GM18505 (cell line): Measurements from ENCODE around the gene CCDC150.
"Not testable (repeated sequence)": the region's sequence is repeated elsewhere in the genome, so short reads cannot be mapped to it uniquely, and the experiment has no call there.

Source experiments
- ATAC-seq: cut with Tn5 transposase; IDR thresholded peaks from one replicate; pipeline ENCODE4 v1.9.1; 2021; ENCODE audit not compliant: unreplicated experiment
- POLR2A ChIP-seq: IDR thresholded peaks from 4 replicates; pipeline ENCODE4 v1.6.1; 2011; ENCODE audit warnings: borderline replicate concordance; ENCODE audit not compliant: insufficient read depth, insufficient read length; ENCODE audit errors: extremely low read depth

The CCDC150 gene

DNA sequence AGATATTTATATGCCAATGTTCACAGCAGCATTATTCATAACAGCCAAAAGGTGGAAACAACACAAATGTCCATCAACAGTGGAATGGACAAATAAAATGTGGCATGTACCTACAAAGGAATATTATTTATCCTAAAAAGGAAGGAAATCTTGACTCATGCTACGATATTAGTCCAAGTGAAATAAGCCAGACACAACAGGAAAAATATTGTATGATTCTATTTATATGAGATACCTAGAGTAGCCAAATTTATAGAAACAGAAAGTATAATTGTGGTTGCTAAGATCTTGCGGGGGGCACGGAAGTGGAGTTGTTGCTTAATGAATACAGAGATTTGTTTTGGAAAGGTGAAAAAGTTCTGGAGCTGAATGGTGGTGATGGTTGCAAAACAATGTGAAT, 33.0 kb upstream of the CCDC150 start:
- TF ChIP-seq POLR2A: no peak
- no peak for ATAC-seq

DNA sequence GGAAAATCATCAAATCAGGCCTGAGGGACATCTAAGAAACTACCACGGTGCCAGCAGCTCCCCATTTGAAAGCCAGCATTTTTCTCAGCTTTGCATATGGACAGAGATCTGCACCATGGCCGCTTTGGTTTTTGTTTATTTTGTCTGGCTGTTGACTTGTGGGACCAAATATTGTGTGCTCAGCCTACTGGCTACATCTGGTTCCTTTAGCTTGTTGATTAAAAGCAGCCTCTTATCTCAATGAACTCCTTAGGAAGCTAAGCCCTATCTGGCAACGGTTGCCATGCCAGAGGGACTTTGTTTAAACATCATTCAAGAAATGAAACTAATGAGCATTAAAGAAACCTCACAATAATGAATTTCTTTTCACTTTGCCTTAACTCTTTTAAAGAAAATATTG, 32.4 kb upstream of the CCDC150 start:
- no peak for ATAC-seq
- no peak for TF ChIP-seq POLR2A

GRCh38 chr2:196607896-196608295, 31.6 kb upstream of the CCDC150 start:
- not testable (repeated sequence) for ATAC-seq

- TF ChIP-seq POLR2A: no peak
Measured at GRCh38 chr2:196609806-196610205, 29.7 kb upstream of the CCDC150 start.

DNA sequence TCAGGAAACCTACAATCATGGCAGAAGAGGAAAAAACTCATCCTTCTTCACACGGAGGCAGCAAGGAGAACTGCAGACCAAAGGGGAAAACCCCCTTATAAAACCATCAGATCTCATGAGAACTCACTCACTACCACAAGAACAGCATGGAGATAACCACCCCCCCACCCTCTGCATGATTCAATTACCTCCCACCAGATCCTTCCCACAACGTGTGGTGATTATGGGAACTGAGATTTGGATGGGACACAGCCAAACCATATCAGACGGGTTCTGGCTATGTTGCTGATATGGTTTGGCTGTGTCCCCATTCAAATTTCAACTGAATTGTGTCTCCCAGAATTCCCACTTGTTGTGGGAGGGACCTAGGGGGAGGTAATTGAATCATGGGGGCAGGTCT, 28.7 kb upstream of the CCDC150 start:
- TF ChIP-seq POLR2A: no peak
- no peak for ATAC-seq

More at GRCh38 chr2:196609806-196610205, 29.7 kb upstream of the CCDC150 start:
- no peak for ATAC-seq

DNA sequence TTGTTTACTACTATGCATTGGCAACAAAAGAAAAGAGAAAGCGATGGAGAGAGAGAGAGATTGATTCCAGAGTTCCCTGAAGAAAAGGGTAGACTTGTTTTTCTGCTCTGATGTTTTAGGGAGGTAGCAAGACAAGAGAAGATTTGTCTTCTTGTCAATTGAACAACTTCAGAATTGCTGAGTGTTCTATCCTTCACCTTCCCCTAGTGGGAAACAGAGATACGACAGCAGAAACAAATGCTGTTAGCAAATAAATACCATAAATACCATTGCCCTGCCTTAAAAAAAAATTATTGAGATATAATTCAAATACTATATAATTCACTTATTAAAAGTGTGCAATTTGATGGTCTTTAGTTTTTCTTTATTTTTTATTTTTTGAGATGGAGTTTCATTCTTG, 26.2 kb upstream of the CCDC150 start:
- no peak for ATAC-seq
- TF ChIP-seq POLR2A: no peak

DNA sequence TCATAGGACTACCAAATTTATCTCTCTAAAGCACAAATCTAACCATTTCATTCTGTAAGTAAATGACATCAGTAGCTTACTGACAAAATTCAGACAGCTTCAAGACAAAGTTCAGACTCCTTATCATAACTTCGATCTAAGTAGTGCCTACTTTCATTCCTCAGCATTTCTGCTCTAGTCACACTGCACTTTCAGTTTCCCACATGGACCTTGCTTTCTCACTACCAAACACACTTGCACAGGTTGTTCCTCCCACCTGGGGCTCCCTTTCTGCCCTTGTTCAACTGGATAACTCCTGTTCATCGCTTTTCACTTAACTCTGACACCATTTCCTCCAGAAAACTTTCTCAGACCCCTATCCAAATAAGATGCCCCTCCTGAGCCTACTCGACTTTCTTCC, 22.1 kb upstream of the CCDC150 start:
- ATAC-seq: no peak
- TF ChIP-seq POLR2A: no peak

GRCh38 chr2:196618661-196619060, 20.9 kb upstream of the CCDC150 start:
- ATAC-seq: no peak
- no peak for TF ChIP-seq POLR2A

DNA sequence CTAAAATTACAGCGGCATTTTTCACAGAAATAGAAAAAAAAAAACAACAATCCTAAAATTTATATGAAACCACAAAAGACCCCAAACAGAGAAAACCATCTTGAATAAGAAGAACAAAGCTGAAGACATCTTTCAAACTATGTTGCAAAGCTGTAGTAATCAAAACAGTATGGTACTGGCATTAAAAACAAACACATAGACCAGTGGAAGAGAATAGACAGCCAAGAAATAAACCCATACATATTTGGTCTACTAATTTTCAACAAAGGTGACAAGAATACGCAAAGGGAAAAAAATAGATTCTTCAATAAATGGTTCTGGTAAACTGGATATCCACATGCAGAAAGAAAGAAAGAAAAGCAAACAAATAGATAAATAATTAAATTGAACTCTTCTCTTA, 9.0 kb upstream of the CCDC150 start:
- no peak for ATAC-seq
- TF ChIP-seq POLR2A: no peak

GRCh38 chr2:196635156-196635555, 4.4 kb upstream of the CCDC150 start:
- TF ChIP-seq POLR2A: no peak
- ATAC-seq: no peak

DNA sequence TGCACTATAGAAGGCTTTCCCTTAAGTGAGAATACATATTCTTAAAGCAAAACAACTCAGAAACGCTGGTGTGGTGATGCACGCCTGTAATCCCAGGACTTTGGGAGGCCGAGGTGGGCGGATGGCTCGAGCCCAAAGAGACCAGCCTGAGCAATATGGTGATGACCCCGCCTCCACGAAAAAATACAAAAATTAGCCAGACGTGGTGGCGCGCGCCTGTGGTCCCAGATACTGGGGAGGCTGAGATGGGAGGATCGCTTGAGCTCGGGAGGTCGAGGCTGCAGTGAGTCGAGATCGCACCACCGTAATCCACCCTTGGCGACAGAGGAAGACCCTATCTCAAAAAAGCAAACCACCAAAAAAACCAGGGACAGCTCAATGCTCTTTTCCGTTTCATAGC, 750 bp upstream of the CCDC150 start:
- ATAC-seq: no peak
- TF ChIP-seq POLR2A: no peak

DNA sequence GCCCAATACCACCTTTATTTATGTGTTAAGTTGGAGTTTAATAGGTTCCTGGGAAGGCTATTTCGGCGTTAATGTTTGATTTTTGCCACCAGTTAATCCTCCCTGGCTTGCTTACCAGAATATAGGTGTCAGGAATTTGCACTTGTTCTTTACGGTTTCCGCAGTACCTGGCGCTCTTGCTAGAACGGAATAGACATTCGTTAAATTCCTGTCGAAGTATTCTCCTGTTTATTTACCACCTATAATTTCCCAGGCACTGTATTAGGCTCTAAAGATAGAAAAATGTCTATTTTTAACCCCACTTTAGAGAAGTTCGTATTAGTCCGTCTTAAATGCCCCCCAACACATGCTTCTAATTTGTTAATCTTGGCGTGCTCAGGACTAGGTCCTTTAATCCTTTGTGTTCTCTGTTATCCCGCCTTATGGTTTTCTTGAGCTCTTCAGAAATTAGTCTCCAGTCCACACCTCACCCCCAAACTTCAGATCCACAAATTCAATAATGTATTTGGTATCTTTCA, 575 bp downstream of the CCDC150 start:
- TF ChIP-seq POLR2A: no peak
- ATAC-seq: no peak

DNA sequence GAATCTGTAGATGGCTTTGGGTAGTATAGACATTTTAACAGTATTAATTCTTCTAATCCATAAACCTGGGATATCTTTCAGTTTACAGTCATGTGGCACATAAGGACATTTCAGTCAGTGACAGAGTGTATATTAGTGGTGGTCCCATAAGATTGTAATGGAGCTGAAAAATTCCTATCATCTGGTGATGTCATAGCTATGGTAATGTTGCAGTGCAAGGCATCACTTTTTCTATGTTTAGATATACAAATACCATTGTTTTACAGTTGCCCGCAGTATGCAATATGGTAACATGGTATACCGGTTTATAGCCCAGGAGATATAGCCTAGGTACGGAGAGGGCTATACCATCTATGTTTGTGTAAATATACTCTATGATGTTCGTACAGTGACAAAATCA, 9.7 kb downstream of the CCDC150 start:
- no peak for TF ChIP-seq POLR2A
- no peak for ATAC-seq

- no peak for TF ChIP-seq POLR2A
- no peak for ATAC-seq
Measured at GRCh38 chr2:196651387-196652094, 12.0 kb downstream of the CCDC150 start.

- no peak for TF ChIP-seq POLR2A
- ATAC-seq: no peak
Measured at GRCh38 chr2:196652869-196653268, 13.4 kb downstream of the CCDC150 start.
